ENCODE measurements around the gene LDHB.

DNA sequence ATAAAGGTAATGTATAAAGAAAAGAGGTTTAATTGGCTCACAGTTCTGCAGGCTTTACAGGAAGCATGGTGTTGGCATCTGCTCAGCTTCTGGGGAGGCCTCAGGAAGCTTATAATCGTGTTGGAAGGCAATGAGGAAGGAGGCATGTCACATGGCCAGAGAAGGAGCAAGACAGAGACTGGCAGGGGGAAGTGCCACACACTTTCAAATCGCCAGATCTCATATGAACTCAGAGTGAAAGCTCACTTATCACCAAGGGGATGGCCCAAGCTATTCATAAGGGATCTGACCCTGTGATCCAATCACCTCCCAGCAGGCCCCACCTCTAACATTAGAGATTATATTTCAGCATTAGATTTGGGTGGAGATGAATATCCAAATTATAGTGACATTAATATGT lies 26.3 kb downstream of the LDHB start:
- TF ChIP-seq, protein P1, sequence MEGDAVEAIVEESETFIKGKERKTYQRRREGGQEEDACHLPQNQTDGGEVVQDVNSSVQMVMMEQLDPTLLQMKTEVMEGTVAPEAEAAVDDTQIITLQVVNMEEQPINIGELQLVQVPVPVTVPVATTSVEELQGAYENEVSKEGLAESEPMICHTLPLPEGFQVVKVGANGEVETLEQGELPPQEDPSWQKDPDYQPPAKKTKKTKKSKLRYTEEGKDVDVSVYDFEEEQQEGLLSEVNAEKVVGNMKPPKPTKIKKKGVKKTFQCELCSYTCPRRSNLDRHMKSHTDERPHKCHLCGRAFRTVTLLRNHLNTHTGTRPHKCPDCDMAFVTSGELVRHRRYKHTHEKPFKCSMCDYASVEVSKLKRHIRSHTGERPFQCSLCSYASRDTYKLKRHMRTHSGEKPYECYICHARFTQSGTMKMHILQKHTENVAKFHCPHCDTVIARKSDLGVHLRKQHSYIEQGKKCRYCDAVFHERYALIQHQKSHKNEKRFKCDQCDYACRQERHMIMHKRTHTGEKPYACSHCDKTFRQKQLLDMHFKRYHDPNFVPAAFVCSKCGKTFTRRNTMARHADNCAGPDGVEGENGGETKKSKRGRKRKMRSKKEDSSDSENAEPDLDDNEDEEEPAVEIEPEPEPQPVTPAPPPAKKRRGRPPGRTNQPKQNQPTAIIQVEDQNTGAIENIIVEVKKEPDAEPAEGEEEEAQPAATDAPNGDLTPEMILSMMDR (conservative IDR thresholded peaks at IDR 0.05 in 1 of 2, IDR thresholded peaks at IDR 0.05 in 1 of 2; ENCODE audit: extremely low read depth in 1 of 2, insufficient read depth in 1 of 2, low read depth in 1 of 2, low read length in 2 of 2): no peak
- no peak for TF ChIP-seq EZH2 (IDR thresholded peaks at IDR 0.05; ENCODE audit: borderline replicate concordance, low read length)

Data from mammary epithelial cell (primary cell).